Thymus (tissue), 11 donors: ENCODE measurements around the gene MTMR1. TPM values are rescaled to one million over a fixed set of nuclear protein-coding genes. Genes with fewer than 3 reads are reported as not detected.

Experiments
- DNase-seq, 9 donors: peaks; one replicate each; pipeline ENCODE4 v3.0.0-alpha.2; 2013; ENCODE audit warnings: low spot score in 9 of 9, low read depth in 6 of 9, missing footprints in 1 of 9
- H3K27ac ChIP-seq, 2 donors: one replicate each; pipeline ENCODE4 v1.5.1; 2013; ENCODE audit warnings: control low read depth in 1 of 2, low read depth in 1 of 2, low read length in 1 of 2, mild to moderate bottlenecking in 1 of 2, moderate library complexity in 1 of 2
- H3K27me3 ChIP-seq, 2 donors: one replicate each; pipeline ENCODE4 v1.5.1; 2013; ENCODE audit warnings: low read length in 1 of 2; ENCODE audit not compliant: control insufficient read depth in 2 of 2, insufficient read depth in 1 of 2
- H3K36me3 ChIP-seq, 2 donors: one replicate each; pipeline ENCODE4 v1.5.1; 2013; ENCODE audit warnings: low read length in 1 of 2, mild to moderate bottlenecking in 1 of 2, moderate library complexity in 1 of 2; ENCODE audit not compliant: control insufficient read depth in 2 of 2, insufficient read depth in 2 of 2
- H3K4me1 ChIP-seq, 2 donors: one replicate each; pipeline ENCODE4 v1.5.1; 2013; ENCODE audit warnings: low read length in 2 of 2; ENCODE audit not compliant: control insufficient read depth in 2 of 2, insufficient read depth in 2 of 2
- H3K4me3 ChIP-seq, 2 donors: one replicate each; pipeline ENCODE4 v1.5.1; 2013; ENCODE audit warnings: low read length in 2 of 2, control low read depth in 1 of 2, mild to moderate bottlenecking in 1 of 2
- H3K9me3 ChIP-seq, 2 donors: one replicate each; pipeline ENCODE4 v1.5.1; 2013; ENCODE audit warnings: low read length in 1 of 2, mild to moderate bottlenecking in 1 of 2; ENCODE audit not compliant: control insufficient read depth in 2 of 2, insufficient read depth in 1 of 2
- WGBS: extraction: QIAGEN DNeasy Blood & Tissue Kit; methylation state at CpG from one replicate; pipeline ENCODE4 v1.1.7; 2013; 5-methylcytosine and 5-hydroxymethylcytosine counted together
- polyA plus RNA-seq: library from polyadenylated mRNA; stranded (reverse); fragments of 200-250 nt; gene quantifications from one replicate; pipeline ENCODE4 v1.2.3, GENCODE V29; 2013
- total RNA-seq: library from RNA; stranded (reverse); fragments of 120-200 nt; gene quantifications from one replicate; pipeline ENCODE4 v1.2.4, GENCODE V29; 2013
- donor health status: healthy.

Gene MTMR1
- total and polyA plus RNA-seq, 2 donors: 23.1 to 34.5 TPM

- DNase-seq: no peak
- 88% methylated on average over 10 of the region's 10 CpGs for WGBS
- Histone ChIP-seq H3K4me1 (no peaks in the 10 kb centered on the region), H3K9me3 (no peaks in the 10 kb centered on the region), H3K4me3 (no peak overlapping the region), H3K36me3 (peaks cover 9 to 17% of the 10 kb centered on the region in 2 donors), H3K27me3 (no peaks in the 10 kb centered on the region), H3K27ac (no peak overlapping the region)
Measured at GRCh38 chrX:150768132-150768485, 74.9 kb downstream of the MTMR1 start.

GRCh38 chrX:150768580-150769190, 75.5 kb downstream of the MTMR1 start:
- peaks cover 3 to 13% of the 10 kb centered on the region in 2 donors for H3K36me3 ChIP-seq
- no peak overlapping the region for H3K27ac ChIP-seq
- H3K4me1 ChIP-seq: no peaks in the 10 kb centered on the region
- 88% methylated on average over 19 of the region's 19 CpGs for WGBS
- H3K4me3 ChIP-seq: no peak overlapping the region
- no peak for DNase-seq
- no peaks in the 10 kb centered on the region for H3K9me3 ChIP-seq
- no peaks in the 10 kb centered on the region for H3K27me3 ChIP-seq

GRCh38 chrX:150769408-150769807, 76.2 kb downstream of the MTMR1 start:
- Histone ChIP-seq H3K4me1 (no peaks in the 10 kb centered on the region), H3K27me3 (no peaks in the 10 kb centered on the region), H3K9me3 (no peaks in the 10 kb centered on the region), H3K27ac (no peak overlapping the region), H3K4me3 (no peak overlapping the region), H3K36me3 (peaks cover 0 to 13% of the 10 kb centered on the region in 2 donors)
- no peak for DNase-seq
- 98% methylated on average over 13 of the region's 13 CpGs for WGBS

- no peak overlapping the region for H3K27ac ChIP-seq
- 97% methylated on average over 17 of the region's 17 CpGs for WGBS
- H3K9me3 ChIP-seq: no peaks in the 10 kb centered on the region
- no peak overlapping the region for H3K4me3 ChIP-seq
- no peaks in the 10 kb centered on the region for H3K27me3 ChIP-seq
- peaks cover 0 to 7% of the 10 kb centered on the region in 2 donors for H3K36me3 ChIP-seq
- no peaks in the 10 kb centered on the region for H3K4me1 ChIP-seq
- no peak for DNase-seq
Measured at GRCh38 chrX:150770623-150771022, 77.4 kb downstream of the MTMR1 start.

GRCh38 chrX:150771116-150771515, 77.9 kb downstream of the MTMR1 start:
- H3K4me1 ChIP-seq: no peaks in the 10 kb centered on the region
- no peaks in the 10 kb centered on the region for H3K9me3 ChIP-seq
- no peak overlapping the region for H3K4me3 ChIP-seq
- peaks cover 0 to 10% of the 10 kb centered on the region in 2 donors for H3K36me3 ChIP-seq
- H3K27me3 ChIP-seq: no peaks in the 10 kb centered on the region
- DNase-seq: no peak
- H3K27ac ChIP-seq: no peak overlapping the region
- WGBS: 93% methylated on average over 16 of the region's 16 CpGs

GRCh38 chrX:150772150-150772970, 79.2 kb downstream of the MTMR1 start:
- peak in 8 of 9 donors; percentile 6 to 71 (median 36) for DNase-seq
- H3K9me3 ChIP-seq: no peaks in the 10 kb centered on the region
- H3K27ac ChIP-seq: no peak overlapping the region
- no peaks in the 10 kb centered on the region for H3K4me1 ChIP-seq
- peaks cover 0 to 13% of the 10 kb centered on the region in 2 donors for H3K36me3 ChIP-seq
- no peaks in the 10 kb centered on the region for H3K27me3 ChIP-seq
- H3K4me3 ChIP-seq: no peak overlapping the region
- 50% methylated on average over 26 of the region's 26 CpGs for WGBS

- 95% methylated on average over 8 of the region's 8 CpGs for WGBS
- H3K4me1 ChIP-seq: no peaks in the 10 kb centered on the region
- no peak for DNase-seq
- H3K27me3 ChIP-seq: no peaks in the 10 kb centered on the region
- no peak overlapping the region for H3K27ac ChIP-seq
- no peak overlapping the region for H3K4me3 ChIP-seq
- H3K9me3 ChIP-seq: no peaks in the 10 kb centered on the region
- H3K36me3 ChIP-seq: peaks cover 0 to 9% of the 10 kb centered on the region in 2 donors
Measured at GRCh38 chrX:150773117-150773516, 79.9 kb downstream of the MTMR1 start.

- H3K27ac ChIP-seq: no peak overlapping the region
- WGBS: 96% methylated on average over 4 of the region's 4 CpGs
Measured at GRCh38 chrX:150773634-150774033, 80.4 kb downstream of the MTMR1 start.

GRCh38 chrX:150774798-150775568, 81.8 kb downstream of the MTMR1 start:
- no peaks in the 10 kb centered on the region for H3K27me3 ChIP-seq
- H3K4me3 ChIP-seq: no peak overlapping the region
- H3K27ac ChIP-seq: no peak overlapping the region
- H3K9me3 ChIP-seq: no peaks in the 10 kb centered on the region
- WGBS: 99% methylated on average over 14 of the region's 14 CpGs
- DNase-seq: no peak
- peaks cover 0 to 8% of the 10 kb centered on the region in 2 donors for H3K36me3 ChIP-seq
- H3K4me1 ChIP-seq: no peaks in the 10 kb centered on the region

More at GRCh38 chrX:150773634-150774033, 80.4 kb downstream of the MTMR1 start:
- Histone ChIP-seq H3K9me3 (no peaks in the 10 kb centered on the region), H3K36me3 (peaks cover 0 to 9% of the 10 kb centered on the region in 2 donors), H3K27me3 (no peaks in the 10 kb centered on the region), H3K4me1 (no peaks in the 10 kb centered on the region), H3K4me3 (no peak overlapping the region)
- no peak for DNase-seq
